A549 treated with RU486 at 1 μM for 4 hours (cell line): ENCODE measurements around the gene TLR10. TPM values are rescaled to one million over a fixed set of nuclear protein-coding genes. Genes with fewer than 3 reads are reported as not detected.

Experiments
- total RNA-seq: library from RNA; stranded (reverse); fragments of 200-300 nt; extraction: Qiagen RNA extraction; gene quantifications from 5 replicates; pipeline ENCODE4 v1.2.3, GENCODE V29; 2022; ENCODE audit warnings: low read depth

The TLR10 gene, protein sequence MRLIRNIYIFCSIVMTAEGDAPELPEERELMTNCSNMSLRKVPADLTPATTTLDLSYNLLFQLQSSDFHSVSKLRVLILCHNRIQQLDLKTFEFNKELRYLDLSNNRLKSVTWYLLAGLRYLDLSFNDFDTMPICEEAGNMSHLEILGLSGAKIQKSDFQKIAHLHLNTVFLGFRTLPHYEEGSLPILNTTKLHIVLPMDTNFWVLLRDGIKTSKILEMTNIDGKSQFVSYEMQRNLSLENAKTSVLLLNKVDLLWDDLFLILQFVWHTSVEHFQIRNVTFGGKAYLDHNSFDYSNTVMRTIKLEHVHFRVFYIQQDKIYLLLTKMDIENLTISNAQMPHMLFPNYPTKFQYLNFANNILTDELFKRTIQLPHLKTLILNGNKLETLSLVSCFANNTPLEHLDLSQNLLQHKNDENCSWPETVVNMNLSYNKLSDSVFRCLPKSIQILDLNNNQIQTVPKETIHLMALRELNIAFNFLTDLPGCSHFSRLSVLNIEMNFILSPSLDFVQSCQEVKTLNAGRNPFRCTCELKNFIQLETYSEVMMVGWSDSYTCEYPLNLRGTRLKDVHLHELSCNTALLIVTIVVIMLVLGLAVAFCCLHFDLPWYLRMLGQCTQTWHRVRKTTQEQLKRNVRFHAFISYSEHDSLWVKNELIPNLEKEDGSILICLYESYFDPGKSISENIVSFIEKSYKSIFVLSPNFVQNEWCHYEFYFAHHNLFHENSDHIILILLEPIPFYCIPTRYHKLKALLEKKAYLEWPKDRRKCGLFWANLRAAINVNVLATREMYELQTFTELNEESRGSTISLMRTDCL
- total RNA-seq = 0.05 to 0.06 TPM (median 0.05 TPM) in 3 of 5 replicates, not detected in the others

DNA sequence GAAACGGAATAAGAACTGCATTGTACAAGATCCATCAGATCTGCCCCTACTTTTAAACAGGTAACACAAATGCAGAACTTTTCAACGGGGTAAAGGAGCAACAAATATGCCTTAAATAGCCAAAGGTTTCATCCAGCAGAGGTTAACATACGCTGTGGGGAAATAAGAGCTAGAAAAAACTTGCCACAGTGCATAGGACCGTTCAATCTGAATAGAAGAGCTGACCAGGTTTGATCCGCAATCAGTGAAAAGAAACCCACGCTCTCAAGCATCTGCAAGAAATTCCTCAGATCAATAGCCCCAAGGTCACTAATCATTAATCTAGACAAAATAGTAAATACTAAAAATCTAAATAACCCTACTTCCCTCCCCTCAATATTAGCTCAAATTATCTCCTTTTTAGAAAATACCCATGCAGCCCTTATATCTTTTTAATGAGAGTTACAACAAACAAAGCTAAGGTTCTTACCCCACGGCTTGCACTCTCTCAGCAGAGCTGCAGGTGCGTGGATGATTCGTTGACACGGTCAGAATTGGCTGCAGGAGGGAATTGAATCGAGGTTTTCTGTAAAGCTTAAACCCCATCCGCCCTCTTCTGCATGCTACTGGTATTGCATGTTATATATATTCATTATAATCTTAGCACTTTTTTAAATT lies at the start of gene TLR10:
TLR10 (minus strand) TSS at position 539 of the 657 bp plus-strand sequence. CDS start 7,400 bp downstream, outside the sequence.

DNA sequence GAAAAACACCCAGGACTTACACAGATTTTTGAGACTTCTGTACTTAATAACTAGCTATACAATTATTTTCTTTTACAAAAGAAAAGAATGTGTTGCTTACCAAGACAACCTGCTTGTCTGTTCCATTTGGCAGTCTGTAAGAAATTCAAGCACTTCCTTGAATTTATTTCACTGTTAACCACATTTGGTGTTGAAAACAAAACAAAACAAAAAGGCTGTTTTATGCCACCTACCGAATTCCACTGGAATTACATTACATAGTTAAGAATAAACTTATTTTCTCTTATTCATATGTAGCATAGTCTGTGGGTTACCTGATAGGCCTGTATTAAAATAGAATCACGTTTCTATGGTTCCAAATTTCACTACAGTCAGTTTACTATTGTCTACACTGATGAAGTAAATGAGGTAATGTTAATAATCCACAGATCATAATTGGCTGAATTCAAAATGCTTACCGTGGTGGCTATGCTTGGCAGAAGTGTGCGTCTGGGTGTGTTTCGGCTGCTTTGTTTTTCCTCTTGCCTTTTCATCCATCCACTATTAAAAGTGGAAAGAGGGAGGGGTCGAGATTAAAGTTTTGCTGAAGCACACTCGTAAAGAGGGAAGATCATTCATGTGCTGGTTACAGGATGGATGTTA lies 22.0 kb upstream of the TLR10 start, which contains the start of gene TLR1:
TLR1 (minus strand) TSS at position 138 of the 642 bp plus-strand sequence. CDS start 5,960 bp downstream, outside the sequence.

Other genes starting within 250 kb of the TLR10 start
- 6.6 to 12.6 TPM (median 11.8 TPM) in 5 replicates for gene KLF3, start 118.8 kb downstream of the TLR10 start, total RNA-seq
- gene TLR1, start 21.8 kb upstream of the TLR10 start, total RNA-seq = 0.29 to 0.67 TPM (median 0.57 TPM) in 5 replicates
- 2.8 to 4.1 TPM (median 3.8 TPM) in 5 replicates for gene TLR6, start 73.8 kb upstream of the TLR10 start, total RNA-seq
- 21.9 to 42.4 TPM (median 31.8 TPM) in 5 replicates for gene FAM114A1, start 84.8 kb upstream of the TLR10 start, total RNA-seq
- 17.0 to 24.9 TPM (median 21.8 TPM) in 5 replicates for gene TMEM156, start 249.4 kb upstream of the TLR10 start, total RNA-seq